Measurements from ENCODE around the gene LPCAT3. TPM values are rescaled to one million over a fixed set of nuclear protein-coding genes. Genes with fewer than 3 reads are reported as not detected.
A peak's percentile ranks its signal among the peaks of the same experiment; 100 is the strongest.

LPCAT3 gene
- polyA plus RNA-seq, 3 donors from 2014 or later = 18.4 to 39.2 (median 34.8) TPM

GRCh38 chr12:6962285-6963015 is 55.8 kb downstream of the LPCAT3 start:
- H3K27me3 Mint-ChIP-seq (ENCODE audit: low read depth in 3 of 3) = peaks cover 8 to 22% (median 9%) of the 10 kb centered on the region in 3 donors
- no peaks in the 10 kb centered on the region for H3K9me3 Mint-ChIP-seq
- no peak for DNase-seq
- peaks cover 58 to 72% of the 10 kb centered on the region in 2 donors for H3K4me1 Mint-ChIP-seq
- H3K4me3 Mint-ChIP-seq = peak overlapping the region in 3 of 5 donors; percentile 30 to 81 (median 40)
- peak overlapping the region; percentile 95 to 99 (median 97) for H3K27ac Mint-ChIP-seq
- peaks cover 13 to 44% (median 25%) of the 10 kb centered on the region in 3 donors for H3K36me3 Mint-ChIP-seq

- peaks cover 65 to 79% of the 10 kb centered on the region in 2 donors for H3K4me1 Mint-ChIP-seq
- peaks cover 10 to 28% (median 12%) of the 10 kb centered on the region in 3 donors for H3K27me3 Mint-ChIP-seq (ENCODE audit: low read depth in 3 of 3)
- no peak for DNase-seq
Measured at GRCh38 chr12:6961695-6962284, 56.5 kb downstream of the LPCAT3 start.

GRCh38 chr12:6961278-6961694 is 57.0 kb downstream of the LPCAT3 start:
- Mint-ChIP-seq H3K9me3 (no peaks in the 10 kb centered on the region), H3K36me3 (peaks cover 21 to 49% (median 33%) of the 10 kb centered on the region in 3 donors), H3K4me1 (peaks cover 70 to 82% of the 10 kb centered on the region in 2 donors), H3K4me3 (peak overlapping the region; percentile 70 to 82 (median 81)), H3K27ac (peak overlapping the region; percentile 95 to 99 (median 97)), H3K27me3 (ENCODE audit: low read depth in 3 of 3) (peaks cover 15 to 33% (median 16%) of the 10 kb centered on the region in 3 donors)
- peak; percentile 83 to 89 (median 83) for DNase-seq

More at GRCh38 chr12:6961695-6962284, 56.5 kb downstream of the LPCAT3 start:
- H3K9me3 Mint-ChIP-seq = no peaks in the 10 kb centered on the region
- peak overlapping the region; percentile 95 to 99 (median 97) for H3K27ac Mint-ChIP-seq
- peaks cover 18 to 47% (median 31%) of the 10 kb centered on the region in 3 donors for H3K36me3 Mint-ChIP-seq
- peak overlapping the region; percentile 70 to 82 (median 81) for H3K4me3 Mint-ChIP-seq

GRCh38 chr12:6960593-6961277 is 57.5 kb downstream of the LPCAT3 start:
- H3K36me3 Mint-ChIP-seq = peaks cover 21 to 51% (median 36%) of the 10 kb centered on the region in 3 donors
- DNase-seq = peak; percentile 60 to 72 (median 60)
- peaks cover 15 to 35% (median 18%) of the 10 kb centered on the region in 3 donors for H3K27me3 Mint-ChIP-seq (ENCODE audit: low read depth in 3 of 3)
- no peaks in the 10 kb centered on the region for H3K9me3 Mint-ChIP-seq
- H3K27ac Mint-ChIP-seq = peak overlapping the region; percentile 95 to 99 (median 97)
- peak overlapping the region; percentile 70 to 82 (median 81) for H3K4me3 Mint-ChIP-seq
- H3K4me1 Mint-ChIP-seq = peaks cover 75 to 84% of the 10 kb centered on the region in 2 donors

- no peak for DNase-seq
- H3K36me3 Mint-ChIP-seq = peaks cover 21 to 44% (median 31%) of the 10 kb centered on the region in 3 donors
- H3K27ac Mint-ChIP-seq = peak overlapping the region; percentile 95 to 100 (median 99)
- peak overlapping the region; percentile 86 to 98 (median 91) for H3K4me3 Mint-ChIP-seq
- peaks cover 15 to 40% (median 19%) of the 10 kb centered on the region in 3 donors for H3K27me3 Mint-ChIP-seq (ENCODE audit: low read depth in 3 of 3)
- peaks cover 78 to 84% of the 10 kb centered on the region in 2 donors for H3K4me1 Mint-ChIP-seq
- no peaks in the 10 kb centered on the region for H3K9me3 Mint-ChIP-seq
Measured at GRCh38 chr12:6959805-6960592, 58.3 kb downstream of the LPCAT3 start.

GRCh38 chr12:6959058-6959804 is 59.0 kb downstream of the LPCAT3 start:
- H3K4me3 Mint-ChIP-seq = peak overlapping the region; percentile 86 to 98 (median 91)
- H3K36me3 Mint-ChIP-seq = peaks cover 21 to 47% (median 31%) of the 10 kb centered on the region in 3 donors
- DNase-seq = peak; percentile 84 to 89 (median 87)
- H3K27ac Mint-ChIP-seq = peak overlapping the region; percentile 95 to 100 (median 99)
- H3K9me3 Mint-ChIP-seq = no peaks in the 10 kb centered on the region
- H3K27me3 Mint-ChIP-seq (ENCODE audit: low read depth in 3 of 3) = peaks cover 19 to 47% (median 22%) of the 10 kb centered on the region in 3 donors
- H3K4me1 Mint-ChIP-seq = peaks cover 80 to 84% of the 10 kb centered on the region in 2 donors

GRCh38 chr12:6958609-6959057 is 59.6 kb downstream of the LPCAT3 start:
- Mint-ChIP-seq H3K9me3 (no peaks in the 10 kb centered on the region), H3K27me3 (ENCODE audit: low read depth in 3 of 3) (peaks cover 25 to 53% (median 28%) of the 10 kb centered on the region in 3 donors), H3K36me3 (peaks cover 21 to 50% (median 31%) of the 10 kb centered on the region in 3 donors), H3K4me3 (peak overlapping the region; percentile 86 to 98 (median 91)), H3K27ac (peak overlapping the region; percentile 95 to 100 (median 99)), H3K4me1 (peaks cover 86 to 87% of the 10 kb centered on the region in 2 donors)
- no peak for DNase-seq

- Mint-ChIP-seq H3K27me3 (ENCODE audit: low read depth in 3 of 3) (peaks cover 30 to 59% (median 34%) of the 10 kb centered on the region in 3 donors), H3K4me1 (peaks cover 93 to 94% of the 10 kb centered on the region in 2 donors), H3K9me3 (no peaks in the 10 kb centered on the region), H3K27ac (peak overlapping the region; percentile 95 to 100 (median 99)), H3K36me3 (peaks cover 21 to 51% (median 31%) of the 10 kb centered on the region in 3 donors), H3K4me3 (peak overlapping the region; percentile 86 to 98 (median 91))
- DNase-seq = no peak
Measured at GRCh38 chr12:6957741-6958608, 60.3 kb downstream of the LPCAT3 start.

- Mint-ChIP-seq H3K4me1 (peaks cover 99 to 100% of the 10 kb centered on the region in 2 donors), H3K9me3 (no peaks in the 10 kb centered on the region), H3K27me3 (ENCODE audit: low read depth in 3 of 3) (peaks cover 30 to 63% (median 41%) of the 10 kb centered on the region in 3 donors), H3K27ac (peak overlapping the region; percentile 95 to 100 (median 99)), H3K4me3 (peak overlapping the region; percentile 77 to 98 (median 96)), H3K36me3 (peaks cover 21 to 56% (median 37%) of the 10 kb centered on the region in 3 donors)
- DNase-seq = peak; percentile 72 to 79 (median 76)
Measured at GRCh38 chr12:6957151-6957701, 61.0 kb downstream of the LPCAT3 start.

- DNase-seq = peak; percentile 77 to 82 (median 80)
- Mint-ChIP-seq H3K27me3 (ENCODE audit: low read depth in 3 of 3) (peaks cover 27 to 58% (median 41%) of the 10 kb centered on the region in 3 donors), H3K4me1 (peaks cover 90 to 92% of the 10 kb centered on the region in 2 donors), H3K36me3 (peaks cover 19 to 54% (median 37%) of the 10 kb centered on the region in 3 donors), H3K9me3 (no peaks in the 10 kb centered on the region), H3K4me3 (peak overlapping the region; percentile 77 to 98 (median 96)), H3K27ac (peak overlapping the region; percentile 95 to 100 (median 99))
Measured at GRCh38 chr12:6956021-6956727, 62.1 kb downstream of the LPCAT3 start.
